Immature natural killer cell (primary cell): Measurements from ENCODE around the gene DBN1. TPM values are rescaled to one million over a fixed set of nuclear protein-coding genes. Genes with fewer than 3 reads are reported as not detected.
A peak's percentile ranks its signal among the peaks of the same experiment; 100 is the strongest.
"Not testable (repeated sequence)": the region's sequence is repeated elsewhere in the genome, so short reads cannot be mapped to it uniquely, and the experiment has no call there.

Experiments used
- DNase-seq, 3 donors: peaks; one replicate each; pipeline ENCODE4 v3.0.0; 2022; ENCODE audit warnings: mixed read lengths in 1 of 3
- H3K27ac Mint-ChIP-seq, 6 donors: one replicate each; pipeline ENCODE4 v1.8.0; 2020; ENCODE audit warnings: mixed read lengths in 6 of 6, mild to moderate bottlenecking in 5 of 6, inconsistent platforms in 4 of 6, moderate library complexity in 3 of 6
- H3K27me3 Mint-ChIP-seq, 3 donors: one replicate each; pipeline ENCODE4 v1.8.0; 2020 to 2021; ENCODE audit warnings: low read depth in 3 of 3, mild to moderate bottlenecking in 3 of 3, mixed read lengths in 3 of 3, moderate library complexity in 3 of 3, inconsistent platforms in 1 of 3
- H3K36me3 Mint-ChIP-seq, 3 donors: one replicate each; pipeline ENCODE4 v1.8.0; 2020; ENCODE audit warnings: mixed read lengths in 3 of 3, inconsistent platforms in 2 of 3, mild to moderate bottlenecking in 2 of 3
- H3K4me1 Mint-ChIP-seq, 2 donors: one replicate each; pipeline ENCODE4 v1.8.0; 2020; ENCODE audit warnings: inconsistent platforms in 2 of 2, mild to moderate bottlenecking in 2 of 2, mixed read lengths in 2 of 2, moderate library complexity in 1 of 2
- H3K4me3 Mint-ChIP-seq, 5 donors: one replicate each; pipeline ENCODE4 v1.8.0; 2020; ENCODE audit warnings: mild to moderate bottlenecking in 5 of 5, mixed read lengths in 5 of 5, inconsistent platforms in 3 of 5, moderate library complexity in 3 of 5
- H3K9me3 Mint-ChIP-seq, 6 donors: one replicate each; pipeline ENCODE4 v1.8.0; 2020; ENCODE audit warnings: mild to moderate bottlenecking in 6 of 6, mixed read lengths in 6 of 6, inconsistent platforms in 4 of 6, moderate library complexity in 3 of 6
- polyA plus RNA-seq, 3 donors: library from polyadenylated mRNA; unstranded; fragments of 300-500 nt; fragmentation: Illumina TruSeq; gene quantifications; one replicate each; pipeline ENCODE4 v1.2.3, GENCODE V29; 2021

Gene DBN1
- polyA plus RNA-seq, 3 donors from 2014 or later: 0.93 to 4.2 (median 2.8) TPM

GRCh38 chr5:177425196-177425800 is 48.1 kb downstream of the DBN1 start:
- Mint-ChIP-seq H3K4me3 (peak overlapping the region; percentile 84 to 96 (median 92)), H3K9me3 (no peaks in the 10 kb centered on the region), H3K27ac (peak overlapping the region; percentile 96 to 99 (median 98)), H3K4me1 (peaks cover 51 to 54% of the 10 kb centered on the region in 2 donors), H3K27me3 (peaks cover 9 to 17% (median 11%) of the 10 kb centered on the region in 3 donors), H3K36me3 (no peaks in the 10 kb centered on the region)
- DNase-seq: no peak

- Mint-ChIP-seq H3K4me1 (peaks cover 35 to 38% of the 10 kb centered on the region in 2 donors), H3K9me3 (no peaks in the 10 kb centered on the region), H3K27me3 (peaks cover 6 to 14% (median 6%) of the 10 kb centered on the region in 3 donors), H3K36me3 (no peaks in the 10 kb centered on the region), H3K27ac (no peak overlapping the region), H3K4me3 (no peak overlapping the region)
- DNase-seq: no peak
Observed at GRCh38 chr5:177423671-177424070, 49.8 kb downstream of the DBN1 start.

GRCh38 chr5:177421062-177421798 is 52.2 kb downstream of the DBN1 start:
- H3K36me3 Mint-ChIP-seq: no peaks in the 10 kb centered on the region
- no peak for DNase-seq
- H3K27me3 Mint-ChIP-seq: peaks cover 3 to 7% (median 3%) of the 10 kb centered on the region in 3 donors
- H3K4me1 Mint-ChIP-seq: peaks cover 19 to 22% of the 10 kb centered on the region in 2 donors
- H3K9me3 Mint-ChIP-seq: no peaks in the 10 kb centered on the region
- peak overlapping the region in 1 of 6 donors; percentile 18 for H3K27ac Mint-ChIP-seq
- H3K4me3 Mint-ChIP-seq: no peak overlapping the region

GRCh38 chr5:177420472-177420871 is 53.0 kb downstream of the DBN1 start:
- H3K9me3 Mint-ChIP-seq, H3K4me3 Mint-ChIP-seq, H3K27me3 Mint-ChIP-seq, H3K36me3 Mint-ChIP-seq, H3K27ac Mint-ChIP-seq, DNase-seq: not testable (repeated sequence)
- peaks cover 12 to 14% of the 10 kb centered on the region in 2 donors for H3K4me1 Mint-ChIP-seq

GRCh38 chr5:177419046-177419445 is 54.4 kb downstream of the DBN1 start:
- no peak overlapping the region for H3K27ac Mint-ChIP-seq

GRCh38 chr5:177417081-177417480 is 56.4 kb downstream of the DBN1 start:
- not testable (repeated sequence) for H3K9me3 Mint-ChIP-seq, H3K27ac Mint-ChIP-seq, H3K4me3 Mint-ChIP-seq, DNase-seq, H3K36me3 Mint-ChIP-seq, H3K27me3 Mint-ChIP-seq
- peaks cover 18 to 20% of the 10 kb centered on the region in 2 donors for H3K4me1 Mint-ChIP-seq

More at GRCh38 chr5:177419046-177419445, 54.4 kb downstream of the DBN1 start:
- no peaks in the 10 kb centered on the region for H3K27me3 Mint-ChIP-seq
- no peak overlapping the region for H3K4me3 Mint-ChIP-seq
- no peak for DNase-seq
- no peaks in the 10 kb centered on the region for H3K36me3 Mint-ChIP-seq
- H3K9me3 Mint-ChIP-seq: no peaks in the 10 kb centered on the region
- peaks cover 3% of the 10 kb centered on the region in 2 donors for H3K4me1 Mint-ChIP-seq

GRCh38 chr5:177414481-177414880 is 59.0 kb downstream of the DBN1 start:
- peaks cover 40 to 43% of the 10 kb centered on the region in 2 donors for H3K4me1 Mint-ChIP-seq
- DNase-seq: no peak
- no peaks in the 10 kb centered on the region for H3K36me3 Mint-ChIP-seq
- no peak overlapping the region for H3K4me3 Mint-ChIP-seq
- peaks cover 3 to 7% (median 4%) of the 10 kb centered on the region in 3 donors for H3K27me3 Mint-ChIP-seq
- no peak overlapping the region for H3K27ac Mint-ChIP-seq
- no peaks in the 10 kb centered on the region for H3K9me3 Mint-ChIP-seq

GRCh38 chr5:177412603-177413233 is 60.7 kb downstream of the DBN1 start:
- peak; percentile 43 to 67 (median 54) for DNase-seq
- Mint-ChIP-seq H3K27me3 (peaks cover 3 to 7% (median 6%) of the 10 kb centered on the region in 3 donors), H3K4me3 (peak overlapping the region; percentile 47 to 84 (median 72)), H3K4me1 (peaks cover 48 to 50% of the 10 kb centered on the region in 2 donors), H3K27ac (peak overlapping the region; percentile 72 to 92 (median 80)), H3K9me3 (no peaks in the 10 kb centered on the region), H3K36me3 (no peaks in the 10 kb centered on the region)

GRCh38 chr5:177410575-177410974 is 62.9 kb downstream of the DBN1 start:
- H3K4me3 Mint-ChIP-seq: peak overlapping the region; percentile 7 to 79 (median 69)
- peak overlapping the region; percentile 16 to 92 (median 82) for H3K27ac Mint-ChIP-seq
- peaks cover 66 to 67% of the 10 kb centered on the region in 2 donors for H3K4me1 Mint-ChIP-seq
- H3K9me3 Mint-ChIP-seq: no peaks in the 10 kb centered on the region
- H3K36me3 Mint-ChIP-seq: no peaks in the 10 kb centered on the region
- DNase-seq: peak; percentile 39 to 55 (median 42)
- H3K27me3 Mint-ChIP-seq: peaks cover 3 to 10% (median 7%) of the 10 kb centered on the region in 3 donors

- peaks cover 5 to 10% (median 7%) of the 10 kb centered on the region in 3 donors for H3K27me3 Mint-ChIP-seq
- no peaks in the 10 kb centered on the region for H3K36me3 Mint-ChIP-seq
- H3K4me3 Mint-ChIP-seq: peak within 1 kb of the TSS; percentile 7 to 79 (median 69)
- peaks cover 76 to 77% of the 10 kb centered on the region in 2 donors for H3K4me1 Mint-ChIP-seq
- DNase-seq: no peak
- peak within 1 kb of the TSS; percentile 59 to 92 (median 82) for H3K27ac Mint-ChIP-seq
- H3K9me3 Mint-ChIP-seq: no peaks in the 10 kb centered on the region
Observed at GRCh38 chr5:177409043-177409801, 64.2 kb downstream of the DBN1 start, which contains the start of gene F12. Gene F12, minus strand, starts transcription at chr5:177409564. Its CDS starts 37 bp downstream, at chr5:177409527.

Other genes with a start within 250 kb of the DBN1 start
- gene RAB24, start 169.9 kb downstream of the DBN1 start, polyA plus RNA-seq: 10 to 100 TPM; 39.7 to 80.2 (median 45.8) TPM
- gene PRELID1, start 169.8 kb downstream of the DBN1 start, polyA plus RNA-seq: 100 to 1,000 TPM; 345 to 494 (median 375) TPM
- 1 to 10 TPM; 2.1 to 4.2 (median 4.1) TPM for gene MXD3, start 161.7 kb downstream of the DBN1 start, polyA plus RNA-seq
- gene LMAN2, start 122.0 kb downstream of the DBN1 start, polyA plus RNA-seq: 100 to 1,000 TPM; 316 to 441 (median 409) TPM
- gene RGS14, start 115.7 kb downstream of the DBN1 start, polyA plus RNA-seq: 10 to 100 TPM; 27.1 to 64.5 (median 33.8) TPM
- gene SLC34A1, start 89.2 kb downstream of the DBN1 start, polyA plus RNA-seq: under 1 TPM in 2 of 3 donors, not detected in 1; 0.26 to 0.34 TPM
- gene PFN3, start 73.0 kb downstream of the DBN1 start, polyA plus RNA-seq: not detected
- gene F12, start 64.1 kb downstream of the DBN1 start, polyA plus RNA-seq: 1 to 10 TPM in 2 of 3 donors, not detected in 1; 1.3 to 2.3 TPM
- 100 to 1,000 TPM; 102 to 129 (median 103) TPM for gene GRK6, start 47.0 kb downstream of the DBN1 start, polyA plus RNA-seq
- gene PRR7, start 26.8 kb downstream of the DBN1 start, polyA plus RNA-seq: 10 to 100 TPM in 2 of 3 donors, 1 to 10 TPM in 1; 9.6 to 25.4 (median 17.5) TPM
- gene PDLIM7, start 24.0 kb upstream of the DBN1 start, polyA plus RNA-seq: 1 to 10 TPM; 1.1 to 3.3 (median 2.3) TPM
- gene DOK3, start 36.2 kb upstream of the DBN1 start, polyA plus RNA-seq: 1 to 10 TPM in 1 of 3 donors, under 1 TPM in 1, not detected in 1; 0.48 to 1.3 TPM
- gene DDX41, start 43.3 kb upstream of the DBN1 start, polyA plus RNA-seq: 10 to 100 TPM; 20.0 to 62.6 (median 46.4) TPM
- gene FAM193B, start 80.9 kb upstream of the DBN1 start, polyA plus RNA-seq: 1 to 10 TPM; 2.5 to 6.2 (median 3.4) TPM
- 100 to 1,000 TPM; 172 to 231 (median 178) TPM for gene TMED9, start 118.6 kb upstream of the DBN1 start, polyA plus RNA-seq
- gene B4GALT7, start 126.5 kb upstream of the DBN1 start, polyA plus RNA-seq: 10 to 100 TPM; 11.7 to 30.2 (median 21.0) TPM